H9 (cell line): ENCODE measurements around the gene PARVB. TPM values are rescaled to one million over a fixed set of nuclear protein-coding genes. Genes with fewer than 3 reads are reported as not detected.

Experiments
- DNase-seq: peaks from one replicate; pipeline ENCODE4 v3.0.0-alpha.2; 2017
- H2AFZ ChIP-seq: one replicate; pipeline ENCODE4 v1.6.1; 2013; ENCODE audit warnings: mild to moderate bottlenecking, low read length, control low read depth, moderate library complexity
- H2AK5ac ChIP-seq: 2 replicates; pipeline ENCODE4 v1.6.1; 2013; ENCODE audit warnings: low read length, control low read depth, mixed read lengths; ENCODE audit not compliant: insufficient read length
- H2BK120ac ChIP-seq: one replicate; pipeline ENCODE4 v1.6.1; 2013; ENCODE audit warnings: low read depth, mild to moderate bottlenecking, low read length, control low read depth, inconsistent platforms; ENCODE audit not compliant: poor library complexity, severe bottlenecking
- H2BK12ac ChIP-seq: 2 replicates; pipeline ENCODE4 v1.6.1; 2013; ENCODE audit warnings: low read length, control low read depth, mixed read lengths, low read depth; ENCODE audit not compliant: insufficient read length
- H2BK15ac ChIP-seq: 2 replicates; pipeline ENCODE4 v1.6.1; 2013; ENCODE audit warnings: low read depth, low read length, control low read depth
- H2BK20ac ChIP-seq: one replicate; pipeline ENCODE4 v1.6.1; 2013; ENCODE audit warnings: low read depth, mild to moderate bottlenecking, low read length, control low read depth, inconsistent platforms; ENCODE audit not compliant: poor library complexity, severe bottlenecking
- H2BK5ac ChIP-seq: 2 replicates; pipeline ENCODE4 v1.6.1; 2013; ENCODE audit warnings: low read length, control low read depth, mixed read lengths; ENCODE audit not compliant: insufficient read length
- H3K14ac ChIP-seq: 2 replicates; pipeline ENCODE4 v1.6.1; 2013; ENCODE audit warnings: low read length, control low read depth; ENCODE audit not compliant: insufficient read depth
- H3K18ac ChIP-seq: 2 replicates; pipeline ENCODE4 v1.6.1; 2013; ENCODE audit warnings: low read depth, mild to moderate bottlenecking, mixed read lengths, low read length, control low read depth; ENCODE audit not compliant: insufficient read length
- H3K23ac ChIP-seq: 2 replicates; pipeline ENCODE4 v1.6.1; 2013; ENCODE audit warnings: low read length, control low read depth, mixed read lengths, low read depth; ENCODE audit not compliant: insufficient read length
- H3K23me2 ChIP-seq: 2 replicates; pipeline ENCODE4 v1.6.1; 2013; ENCODE audit warnings: low read depth, mild to moderate bottlenecking, mixed read lengths, low read length, control low read depth; ENCODE audit not compliant: insufficient read length, poor library complexity, severe bottlenecking
- H3K27ac ChIP-seq: 2 replicates; pipeline ENCODE4 v1.5.1; 2013; ENCODE audit warnings: low read length, control low read depth, mixed read lengths, low read depth; ENCODE audit not compliant: insufficient read length
- H3K27me3 ChIP-seq: 2 replicates; pipeline ENCODE4 v1.6.1; 2013; ENCODE audit warnings: low read length, control low read depth, inconsistent platforms; ENCODE audit not compliant: insufficient read depth
- H3K4ac ChIP-seq: 2 replicates; pipeline ENCODE4 v1.6.1; 2013; ENCODE audit warnings: low read depth, mild to moderate bottlenecking, control low read depth, inconsistent platforms, low read length, moderate library complexity
- H3K4me1 ChIP-seq: 2 replicates; pipeline ENCODE4 v1.6.1; 2013; ENCODE audit warnings: low read length, control low read depth, inconsistent platforms; ENCODE audit not compliant: insufficient read depth
- H3K4me2 ChIP-seq: 2 replicates; pipeline ENCODE4 v1.6.1; 2013; ENCODE audit warnings: low read length, control low read depth, mixed read lengths; ENCODE audit not compliant: insufficient read length, insufficient read depth
- H3K56ac ChIP-seq: 2 replicates; pipeline ENCODE4 v1.6.1; 2013; ENCODE audit warnings: low read depth, mild to moderate bottlenecking, mixed read lengths, low read length, control low read depth; ENCODE audit not compliant: insufficient read length
- H3K79me1 ChIP-seq: 2 replicates; pipeline ENCODE4 v1.6.1; 2013; ENCODE audit warnings: low read depth, mild to moderate bottlenecking, moderate library complexity, low read length, control low read depth, inconsistent platforms; ENCODE audit not compliant: insufficient read depth, poor library complexity, severe bottlenecking
- H3K79me2 ChIP-seq: 2 replicates; pipeline ENCODE4 v1.6.1; 2013; ENCODE audit warnings: low read length, control low read depth, inconsistent platforms; ENCODE audit not compliant: insufficient read depth
- H3K9ac ChIP-seq: 2 replicates; pipeline ENCODE4 v1.6.1; 2013; ENCODE audit warnings: low read length, control low read depth, mixed read lengths; ENCODE audit not compliant: insufficient read length; ENCODE audit errors: extremely low read depth
- H3K9me3 ChIP-seq: one replicate; pipeline ENCODE4 v1.6.1; 2013; ENCODE audit warnings: low read depth, low read length, inconsistent platforms; ENCODE audit not compliant: control insufficient read depth
- H3T11ph ChIP-seq: one replicate; pipeline ENCODE4 v1.6.1; 2013; ENCODE audit warnings: mild to moderate bottlenecking, low read length, control low read depth, inconsistent platforms
- H4K20me1 ChIP-seq: one replicate; pipeline ENCODE4 v1.6.1; 2013; ENCODE audit not compliant: control insufficient read depth, insufficient read length, insufficient read depth
- H4K5ac ChIP-seq: 2 replicates; pipeline ENCODE4 v1.6.1; 2013; ENCODE audit warnings: low read depth, mild to moderate bottlenecking, mixed read lengths, low read length, control low read depth; ENCODE audit not compliant: insufficient read length
- H4K8ac ChIP-seq: replicated peaks from 2 replicates; pipeline ENCODE4 v1.6.1; 2013; ENCODE audit warnings: low read length, control low read depth, mixed read lengths, low read depth; ENCODE audit not compliant: insufficient read length
- H4K91ac ChIP-seq: 2 replicates; pipeline ENCODE4 v1.6.1; 2013; ENCODE audit warnings: low read depth, mild to moderate bottlenecking, moderate library complexity, mixed read lengths, low read length, control low read depth; ENCODE audit not compliant: insufficient read length
- H3K27ac Mint-ChIP-seq, 3 experiments: 2 replicates in 2 of 3; 3 replicates in 1 of 3; pipeline ENCODE4 v1.8.0; 2020 to 2021; ENCODE audit warnings: mixed read lengths in 3 of 3, mild to moderate bottlenecking in 1 of 3, moderate library complexity in 1 of 3
- H3K27me3 Mint-ChIP-seq: 2 replicates; pipeline ENCODE4 v1.8.0; 2021; ENCODE audit warnings: low read depth, mild to moderate bottlenecking, moderate library complexity, mixed read lengths
- H3K36me3 Mint-ChIP-seq, 3 experiments: 2 replicates in 2 of 3; 3 replicates in 1 of 3; pipeline ENCODE4 v1.8.0; 2020 to 2021; ENCODE audit warnings: low read depth in 3 of 3, mixed read lengths in 3 of 3; ENCODE audit not compliant: insufficient read depth in 1 of 3
- H3K4me1 Mint-ChIP-seq, 2 experiments: 2 replicates each; pipeline ENCODE4 v1.8.0; 2020; ENCODE audit warnings: mixed read lengths in 2 of 2
- H3K4me3 Mint-ChIP-seq, 2 experiments: 2 replicates in 1 of 2; 3 replicates in 1 of 2; pipeline ENCODE4 v1.8.0; 2020 to 2021; ENCODE audit warnings: mild to moderate bottlenecking in 2 of 2, mixed read lengths in 2 of 2, moderate library complexity in 1 of 2
- H3K9me3 Mint-ChIP-seq, 2 experiments: 2 replicates in 1 of 2; 3 replicates in 1 of 2; pipeline ENCODE4 v1.8.0; 2020; ENCODE audit warnings: mild to moderate bottlenecking in 2 of 2, mixed read lengths in 2 of 2, moderate library complexity in 1 of 2
- WGBS: extraction: QIAGEN DNeasy Blood & Tissue Kit; methylation state at CpG from one replicate; pipeline ENCODE4 v1.1.7; 2013; ENCODE audit warnings: missing lambda C conversion rate, low lambda C conversion rate, mixed read lengths; ENCODE audit not compliant: insufficient read length; ENCODE audit errors: extremely low coverage; 5-methylcytosine and 5-hydroxymethylcytosine counted together
- total RNA-seq: library from RNA; stranded (reverse); gene quantifications from 2 replicates; pipeline ENCODE4 v1.2.1, GENCODE V29; 2021
- TF ChIP-seq, protein P1 (sequence below): fragments of 200-600 bp; sonication (generic); conservative IDR thresholded peaks from 3 replicates; pipeline ENCODE4 v1.8.0; 2021; ENCODE audit warnings: antibody characterized with exemption, mild to moderate bottlenecking

Gene PARVB
- total RNA-seq, 1 experiment from 2014 or later, result 15.6 TPM

DNA sequence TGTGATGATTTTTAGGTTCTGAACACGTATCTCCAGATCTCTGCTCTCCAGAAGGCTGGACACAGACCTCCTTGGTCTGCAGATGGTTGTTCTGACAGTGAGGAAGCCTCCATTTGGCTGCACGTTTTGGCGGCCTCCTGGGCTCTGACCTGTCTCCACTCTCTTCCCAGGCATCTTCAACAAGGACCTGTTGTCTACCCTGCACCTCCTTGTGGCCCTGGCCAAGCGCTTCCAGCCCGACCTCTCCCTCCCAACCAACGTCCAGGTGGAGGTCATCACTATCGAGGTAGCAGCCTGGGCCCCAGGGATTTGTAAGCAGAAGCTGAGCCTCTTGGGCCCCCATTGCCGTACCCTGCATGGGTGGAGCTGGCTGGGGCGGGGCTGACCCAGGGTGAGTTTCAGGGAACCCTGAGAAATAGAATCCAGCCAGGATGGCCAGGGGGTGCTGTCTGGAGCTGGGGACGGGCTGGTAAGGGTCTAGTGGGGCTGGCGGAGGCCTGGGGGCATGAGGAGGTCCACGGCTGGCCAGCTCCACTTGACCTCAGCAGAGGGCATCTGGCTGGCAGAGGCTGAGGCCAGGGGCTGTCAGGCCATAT is 166.4 kb downstream of the PARVB start:
- no peak overlapping the region for H2AFZ ChIP-seq
- peaks cover 9 to 24% of the 10 kb centered on the region in 2 experiments for H3K4me1 Mint-ChIP-seq

More for the DNA sequence above, 166.4 kb downstream of the PARVB start:
- no peak overlapping the region for H3K4ac ChIP-seq
- no peak overlapping the region for H2BK12ac ChIP-seq
- no CpG with 5 or more reads among the region's 12 CpGs for WGBS
- no peak overlapping the region for H3K14ac ChIP-seq
- no peak overlapping the region for H4K91ac ChIP-seq
- H2BK15ac ChIP-seq, result no peak overlapping the region
- TF ChIP-seq, protein P1, sequence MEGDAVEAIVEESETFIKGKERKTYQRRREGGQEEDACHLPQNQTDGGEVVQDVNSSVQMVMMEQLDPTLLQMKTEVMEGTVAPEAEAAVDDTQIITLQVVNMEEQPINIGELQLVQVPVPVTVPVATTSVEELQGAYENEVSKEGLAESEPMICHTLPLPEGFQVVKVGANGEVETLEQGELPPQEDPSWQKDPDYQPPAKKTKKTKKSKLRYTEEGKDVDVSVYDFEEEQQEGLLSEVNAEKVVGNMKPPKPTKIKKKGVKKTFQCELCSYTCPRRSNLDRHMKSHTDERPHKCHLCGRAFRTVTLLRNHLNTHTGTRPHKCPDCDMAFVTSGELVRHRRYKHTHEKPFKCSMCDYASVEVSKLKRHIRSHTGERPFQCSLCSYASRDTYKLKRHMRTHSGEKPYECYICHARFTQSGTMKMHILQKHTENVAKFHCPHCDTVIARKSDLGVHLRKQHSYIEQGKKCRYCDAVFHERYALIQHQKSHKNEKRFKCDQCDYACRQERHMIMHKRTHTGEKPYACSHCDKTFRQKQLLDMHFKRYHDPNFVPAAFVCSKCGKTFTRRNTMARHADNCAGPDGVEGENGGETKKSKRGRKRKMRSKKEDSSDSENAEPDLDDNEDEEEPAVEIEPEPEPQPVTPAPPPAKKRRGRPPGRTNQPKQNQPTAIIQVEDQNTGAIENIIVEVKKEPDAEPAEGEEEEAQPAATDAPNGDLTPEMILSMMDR, result no peak
- no peak overlapping the region for H2BK120ac ChIP-seq
- no peaks in the 10 kb centered on the region for H3K23me2 ChIP-seq
- Mint-ChIP-seq H3K27me3 (peaks cover 10% of the 10 kb centered on the region), H3K9me3 (no peaks in the 10 kb centered on the region), H3K36me3 (no peaks in the 10 kb centered on the region; a peak in 1 of 7 replicates), H3K27ac (no peak overlapping the region; a peak in 1 of 7 replicates), H3K4me3 (no peak overlapping the region)
- no peak overlapping the region for H2AK5ac ChIP-seq
- no peaks in the 10 kb centered on the region for H3K4me1 ChIP-seq
- H3K4me2 ChIP-seq, result no peak overlapping the region
- H3K9me3 ChIP-seq, result no peaks in the 10 kb centered on the region
- no peaks in the 10 kb centered on the region for H4K20me1 ChIP-seq
- H3K79me1 ChIP-seq, result no peaks in the 10 kb centered on the region
- DNase-seq, result no peak
- H3K27me3 ChIP-seq, result no peaks in the 10 kb centered on the region
- H4K8ac ChIP-seq, result no peak overlapping the region
- H3K23ac ChIP-seq, result no peak overlapping the region
- no peak overlapping the region for H3T11ph ChIP-seq
- no peak overlapping the region for H4K5ac ChIP-seq
- H2BK20ac ChIP-seq, result no peak overlapping the region
- no peak overlapping the region for H3K9ac ChIP-seq
- H3K79me2 ChIP-seq, result no peaks in the 10 kb centered on the region
- no peak overlapping the region for H2BK5ac ChIP-seq
- H3K27ac ChIP-seq, result no peak overlapping the region
- no peak overlapping the region for H3K18ac ChIP-seq
- no peak overlapping the region for H3K56ac ChIP-seq
